ENCODE data around the gene CDCP1.

- TF ChIP-seq CTCF (IDR thresholded peaks at IDR 0.05) = no peak
- no peak for TF ChIP-seq POLR2A (IDR thresholded peaks at IDR 0.05)
Observed at GRCh38 chr3:45152307-45152706, 6.1 kb upstream of the CDCP1 start.
